Esophagus (tissue), 2 donors: ENCODE data around the gene ZNF862. TPM values are rescaled to one million over a fixed set of nuclear protein-coding genes. Genes with fewer than 3 reads are reported as not detected.

ENCODE experiments used
- H3K27ac ChIP-seq, 2 donors: one replicate each; pipeline ENCODE4 v1.5.1; 2013; ENCODE audit warnings: low read depth in 2 of 2, mild to moderate bottlenecking in 2 of 2, inconsistent platforms in 1 of 2, low read length in 1 of 2, moderate library complexity in 1 of 2
- H3K27me3 ChIP-seq, 2 donors: one replicate each; pipeline ENCODE4 v1.6.1; 2013; ENCODE audit warnings: low read length in 2 of 2, control low read depth in 1 of 2, mild to moderate bottlenecking in 1 of 2; ENCODE audit not compliant: insufficient read depth in 2 of 2, control insufficient read depth in 1 of 2
- H3K36me3 ChIP-seq, 2 donors: one replicate each; pipeline ENCODE4 v1.6.1; 2013; ENCODE audit warnings: low read length in 1 of 2; ENCODE audit not compliant: control insufficient read depth in 2 of 2, insufficient read depth in 2 of 2
- H3K4me1 ChIP-seq, 2 donors: one replicate each; pipeline ENCODE4 v1.6.1; 2013; ENCODE audit warnings: low read length in 1 of 2; ENCODE audit not compliant: control insufficient read depth in 2 of 2, insufficient read depth in 2 of 2
- H3K4me3 ChIP-seq, 2 donors: one replicate each; pipeline ENCODE4 v1.5.1; 2013; ENCODE audit warnings: low read length in 2 of 2, mild to moderate bottlenecking in 2 of 2, low read depth in 1 of 2, moderate library complexity in 1 of 2
- H3K9me3 ChIP-seq, 2 donors: one replicate each; pipeline ENCODE4 v1.6.1; 2013; ENCODE audit warnings: mild to moderate bottlenecking in 2 of 2, low read depth in 1 of 2, low read length in 1 of 2, moderate library complexity in 1 of 2; ENCODE audit not compliant: control insufficient read depth in 2 of 2, insufficient read depth in 1 of 2
- WGBS, 2 donors: extraction: QIAGEN DNeasy Blood & Tissue Kit; methylation state at CpG; one replicate each; pipeline ENCODE4 v1.1.7; 2013; 5-methylcytosine and 5-hydroxymethylcytosine counted together
- polyA plus RNA-seq, 2 donors: library from polyadenylated mRNA; stranded (reverse); fragments of 200-250 nt; gene quantifications; one replicate each; pipeline ENCODE4 v1.2.3, GENCODE V29; 2013
- donor health status: healthy with polysubstance abuse.
- donor health status: Bipolar disorder and iron deficiency.

The ZNF862 gene
- polyA plus RNA-seq, 2 donors = 3.9 to 8.4 TPM

DNA sequence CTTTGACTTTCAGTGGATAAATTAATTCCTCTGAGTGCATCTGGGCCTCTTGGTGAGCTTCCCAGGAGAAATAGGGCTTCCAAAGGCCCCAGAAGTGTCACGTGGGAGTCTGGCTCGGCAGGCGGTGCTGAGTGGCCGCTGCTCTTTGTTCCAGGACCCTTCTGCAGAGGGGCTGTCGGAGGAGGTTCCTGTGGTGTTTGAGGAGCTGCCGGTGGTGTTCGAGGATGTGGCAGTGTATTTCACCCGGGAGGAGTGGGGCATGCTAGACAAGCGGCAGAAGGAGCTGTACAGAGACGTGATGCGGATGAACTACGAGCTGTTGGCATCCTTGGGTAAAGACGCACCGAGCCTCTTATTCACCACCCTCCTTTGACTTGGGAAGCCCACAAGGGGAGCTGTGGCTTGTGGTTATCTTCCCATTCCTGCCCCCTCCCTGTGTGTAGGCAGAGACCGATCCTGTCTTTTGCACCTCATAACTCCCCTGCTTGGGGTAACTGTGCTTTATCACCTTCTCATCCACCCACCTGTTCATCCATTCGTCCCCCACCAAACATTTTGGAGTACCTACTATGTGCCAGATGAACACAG lies 11.9 kb downstream of the ZNF862 start:
- Histone ChIP-seq H3K27ac (no peak overlapping the region), H3K4me1 (no peaks in the 10 kb centered on the region), H3K9me3 (no peaks in the 10 kb centered on the region), H3K4me3 (no peak overlapping the region), H3K27me3 (no peaks in the 10 kb centered on the region), H3K36me3 (peaks cover 0 to 3% of the 10 kb centered on the region in 2 donors)
- WGBS, 2 donors = 86 to 88% methylated on average over 16 of the region's 16 CpGs

DNA sequence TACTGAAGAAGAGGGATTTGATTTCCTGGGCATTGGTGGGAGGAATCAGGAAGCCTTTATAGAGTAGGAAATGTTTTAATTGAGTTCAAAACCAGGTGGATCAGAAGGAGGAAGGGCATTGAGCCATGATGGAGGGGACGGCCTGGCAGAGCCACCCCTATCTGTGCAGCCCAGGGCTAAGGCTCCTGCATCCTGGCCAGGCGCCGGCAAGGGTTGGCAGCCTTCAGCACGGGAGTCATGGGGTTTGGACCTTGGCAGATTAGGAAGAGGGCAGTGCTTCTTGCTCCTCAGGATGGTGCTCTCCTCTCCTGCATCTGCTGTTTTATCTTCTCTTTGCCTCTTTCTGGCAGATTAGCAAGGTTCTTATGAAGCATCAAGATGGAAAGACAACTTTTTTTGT lies 12.5 kb downstream of the ZNF862 start:
- Histone ChIP-seq H3K27me3 (no peaks in the 10 kb centered on the region), H3K36me3 (peaks cover 0 to 3% of the 10 kb centered on the region in 2 donors)
- 70 to 76% methylated on average over 4 of the region's 4 CpGs for WGBS, 2 donors

DNA sequence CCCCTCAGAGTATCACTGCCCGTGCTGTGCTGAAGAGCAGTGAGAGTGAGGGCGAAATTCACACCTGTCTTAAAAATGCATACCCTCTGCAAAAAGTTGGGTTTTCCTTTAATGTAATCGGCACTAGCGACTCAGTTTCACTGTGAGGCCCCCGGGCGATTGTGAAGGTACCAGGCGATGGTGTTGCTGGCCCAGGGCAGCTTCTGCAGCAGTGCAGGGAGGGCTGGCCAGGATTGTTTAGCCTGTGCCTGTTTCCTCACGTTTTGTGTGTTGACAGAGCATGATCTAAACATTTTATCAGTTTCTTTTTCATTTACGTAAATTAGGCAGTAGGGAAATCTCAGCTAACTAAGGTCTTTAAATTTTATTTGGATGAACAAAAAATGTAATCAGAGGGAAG lies 13.3 kb downstream of the ZNF862 start:
- H3K4me1 ChIP-seq = no peaks in the 10 kb centered on the region
- peaks cover 0 to 3% of the 10 kb centered on the region in 2 donors for H3K36me3 ChIP-seq
- H3K27me3 ChIP-seq = no peaks in the 10 kb centered on the region
- no peaks in the 10 kb centered on the region for H3K9me3 ChIP-seq
- 88% methylated on average over 9 of the region's 9 CpGs for WGBS, 2 donors
- no peak overlapping the region for H3K4me3 ChIP-seq
- no peak overlapping the region for H3K27ac ChIP-seq

More for the DNA sequence above, 12.5 kb downstream of the ZNF862 start:
- no peaks in the 10 kb centered on the region for H3K9me3 ChIP-seq
- no peaks in the 10 kb centered on the region for H3K4me1 ChIP-seq
- H3K27ac ChIP-seq = no peak overlapping the region
- H3K4me3 ChIP-seq = no peak overlapping the region

DNA sequence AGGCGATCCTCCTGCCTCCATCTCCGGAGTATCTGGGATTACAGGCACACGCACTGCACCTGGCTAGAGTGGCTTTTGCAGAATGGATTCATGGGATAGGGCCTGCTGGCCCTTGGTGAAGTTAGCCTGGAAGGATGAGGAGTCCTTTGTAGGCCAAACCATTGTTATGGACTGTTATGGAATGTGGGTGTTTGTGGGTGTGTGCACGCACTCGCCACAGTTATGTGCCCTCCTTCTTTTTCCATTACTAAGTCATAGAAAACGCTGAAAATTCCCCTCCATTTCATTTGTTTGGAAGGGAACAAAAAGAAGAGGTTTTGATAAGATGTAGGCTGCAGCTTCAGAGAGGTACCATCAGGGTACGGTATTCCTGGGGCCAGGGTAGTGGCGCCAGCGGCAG lies 15.0 kb downstream of the ZNF862 start:
- H3K9me3 ChIP-seq = no peaks in the 10 kb centered on the region
- WGBS, 2 donors = 93 to 96% methylated on average over 9 of the region's 9 CpGs
- H3K27me3 ChIP-seq = no peaks in the 10 kb centered on the region
- no peak overlapping the region for H3K4me3 ChIP-seq
- peaks cover 0 to 3% of the 10 kb centered on the region in 2 donors for H3K36me3 ChIP-seq
- no peaks in the 10 kb centered on the region for H3K4me1 ChIP-seq
- H3K27ac ChIP-seq = no peak overlapping the region

DNA sequence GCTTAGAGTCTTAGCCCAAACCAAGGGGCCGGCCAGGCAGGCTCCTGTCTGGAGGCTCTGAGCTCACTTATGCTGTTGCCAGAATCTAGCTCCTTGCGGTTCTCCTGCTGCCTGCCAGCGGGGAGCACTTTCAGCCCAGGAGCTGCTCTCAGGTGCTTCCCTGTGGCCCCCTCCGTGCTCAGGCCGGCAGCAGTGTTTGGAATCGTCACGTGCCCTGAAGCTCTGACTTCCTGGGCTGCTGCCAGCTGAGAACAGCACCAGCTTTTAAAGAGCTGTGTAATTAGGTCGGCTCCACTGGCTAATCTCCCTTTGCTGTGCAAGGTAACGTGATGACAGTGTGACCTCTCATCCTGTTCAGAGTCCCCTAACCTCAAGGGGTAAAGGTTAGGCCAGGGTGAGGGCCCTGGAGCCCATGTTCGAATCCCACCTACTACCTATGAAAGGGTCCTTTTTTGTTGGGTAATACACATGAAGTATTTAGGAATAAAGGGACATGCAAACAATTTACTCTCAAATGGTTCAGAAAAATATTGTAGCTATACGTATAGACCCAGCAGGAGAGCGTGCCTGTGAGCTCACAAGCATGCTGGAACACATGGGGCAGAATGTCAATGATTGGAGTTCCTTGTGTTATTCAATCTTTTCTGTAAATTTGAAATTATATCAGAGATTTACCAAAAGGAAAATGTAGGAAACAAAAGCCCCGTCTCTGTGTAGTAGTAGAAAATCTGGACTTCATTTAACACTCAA lies 16.6 kb downstream of the ZNF862 start:
- H3K27ac ChIP-seq = no peak overlapping the region
- 33 to 37% methylated on average over 13 of the region's 13 CpGs for WGBS, 2 donors
- no peaks in the 10 kb centered on the region for H3K9me3 ChIP-seq
- H3K4me1 ChIP-seq = no peaks in the 10 kb centered on the region
- no peaks in the 10 kb centered on the region for H3K27me3 ChIP-seq
- H3K4me3 ChIP-seq = no peak overlapping the region
- peaks cover 0 to 6% of the 10 kb centered on the region in 2 donors for H3K36me3 ChIP-seq

DNA sequence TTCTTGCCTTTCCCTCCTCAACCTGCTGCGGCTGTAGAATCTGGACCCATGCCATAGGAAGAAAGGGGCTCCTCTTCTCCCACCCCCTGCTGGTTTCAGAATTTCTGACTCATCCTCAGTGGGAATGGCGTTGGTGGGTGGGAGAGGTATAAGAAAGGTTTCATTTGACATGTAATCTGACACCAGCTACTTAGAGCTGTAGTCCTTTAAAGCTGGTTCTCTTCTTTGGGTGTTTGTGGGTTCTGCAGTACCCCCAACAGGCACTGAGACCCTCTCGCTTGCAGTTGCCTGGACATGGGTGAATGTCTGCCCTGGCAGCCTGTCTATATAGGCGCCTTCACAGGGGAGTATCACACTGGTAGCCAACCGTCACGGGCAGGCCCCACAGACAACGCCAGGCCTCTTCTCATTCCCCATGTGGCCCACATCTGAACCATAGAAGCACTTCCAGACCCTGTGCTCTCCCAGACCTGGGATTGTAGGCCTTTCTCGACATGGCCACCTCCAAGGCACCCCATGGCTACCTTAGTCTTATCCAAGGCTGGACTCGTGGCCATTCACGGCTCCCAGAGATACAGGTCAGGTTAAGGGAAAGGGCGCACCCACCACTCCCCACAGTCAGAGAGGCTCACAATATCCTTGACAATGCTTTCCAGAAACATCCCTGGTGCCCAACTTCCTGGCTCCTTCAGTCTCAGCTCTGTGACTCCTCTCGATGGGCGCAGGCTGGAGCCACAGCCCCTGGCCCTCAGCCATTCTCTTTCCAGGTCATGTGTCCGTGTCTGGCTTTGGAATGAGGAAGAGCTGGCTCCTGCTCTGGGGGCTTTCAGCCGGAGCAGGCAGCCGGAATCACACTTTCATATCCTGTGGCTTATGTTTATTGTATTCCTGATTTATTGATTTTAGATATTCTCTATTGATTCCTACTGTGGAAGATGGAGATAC lies 17.5 kb downstream of the ZNF862 start:
- Histone ChIP-seq H3K27ac (no peak overlapping the region), H3K36me3 (peaks cover 2 to 10% of the 10 kb centered on the region in 2 donors), H3K27me3 (no peaks in the 10 kb centered on the region), H3K4me3 (no peak overlapping the region), H3K9me3 (no peaks in the 10 kb centered on the region), H3K4me1 (no peaks in the 10 kb centered on the region)
- 78 to 81% methylated on average over 16 of the region's 16 CpGs for WGBS, 2 donors

DNA sequence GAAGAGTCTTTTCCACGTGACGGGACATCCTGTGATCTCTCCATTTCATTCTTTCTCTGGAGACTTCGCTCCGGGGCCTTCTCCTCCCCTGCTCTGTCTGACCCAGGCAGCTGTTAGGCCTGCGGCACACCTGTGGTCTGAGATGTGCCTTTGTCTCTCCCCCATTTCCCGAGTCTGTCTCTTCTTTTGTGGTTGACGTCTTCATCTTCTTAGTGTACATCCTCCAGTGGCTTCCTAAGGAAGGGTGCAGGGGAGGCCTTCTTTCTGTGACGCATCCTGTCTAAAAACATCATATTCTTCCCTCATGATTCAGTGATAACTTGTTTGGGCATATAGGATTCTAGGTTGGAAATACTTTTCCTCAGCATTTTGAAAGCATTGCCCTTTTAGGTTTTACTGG lies 18.4 kb downstream of the ZNF862 start:
- H3K4me1 ChIP-seq = no peaks in the 10 kb centered on the region
- no peaks in the 10 kb centered on the region for H3K9me3 ChIP-seq
- H3K27ac ChIP-seq = no peak overlapping the region
- no peak overlapping the region for H3K4me3 ChIP-seq
- H3K36me3 ChIP-seq = peaks cover 2 to 18% of the 10 kb centered on the region in 2 donors
- no peaks in the 10 kb centered on the region for H3K27me3 ChIP-seq
- WGBS, 2 donors = 85 to 87% methylated on average over 8 of the region's 8 CpGs

DNA sequence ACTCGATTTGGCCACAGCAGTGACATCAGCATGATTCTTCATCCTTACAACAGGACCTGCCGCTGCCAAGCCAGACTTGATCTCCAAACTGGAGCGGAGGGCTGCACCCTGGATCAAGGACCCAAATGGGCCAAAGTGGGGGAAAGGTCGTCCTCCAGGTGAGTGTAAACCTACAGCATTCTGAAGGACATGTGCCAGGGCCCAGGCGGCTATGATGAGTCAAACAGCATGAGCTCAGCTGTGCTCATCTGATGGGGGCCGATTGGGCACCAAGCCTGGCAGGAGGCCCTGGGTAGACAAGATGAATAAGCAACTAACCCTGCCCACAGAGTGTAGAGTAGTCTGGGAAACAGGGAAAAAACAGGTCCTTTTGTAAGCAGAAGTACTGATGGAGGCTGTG lies 21.2 kb downstream of the ZNF862 start:
- H3K9me3 ChIP-seq = no peaks in the 10 kb centered on the region
- no peak overlapping the region for H3K27ac ChIP-seq
- H3K4me1 ChIP-seq = no peaks in the 10 kb centered on the region
- H3K36me3 ChIP-seq = peaks cover 12 to 32% of the 10 kb centered on the region in 2 donors
- 61 to 86% methylated on average over 6 of the region's 6 CpGs for WGBS, 2 donors
- H3K27me3 ChIP-seq = no peaks in the 10 kb centered on the region
- no peak overlapping the region for H3K4me3 ChIP-seq

DNA sequence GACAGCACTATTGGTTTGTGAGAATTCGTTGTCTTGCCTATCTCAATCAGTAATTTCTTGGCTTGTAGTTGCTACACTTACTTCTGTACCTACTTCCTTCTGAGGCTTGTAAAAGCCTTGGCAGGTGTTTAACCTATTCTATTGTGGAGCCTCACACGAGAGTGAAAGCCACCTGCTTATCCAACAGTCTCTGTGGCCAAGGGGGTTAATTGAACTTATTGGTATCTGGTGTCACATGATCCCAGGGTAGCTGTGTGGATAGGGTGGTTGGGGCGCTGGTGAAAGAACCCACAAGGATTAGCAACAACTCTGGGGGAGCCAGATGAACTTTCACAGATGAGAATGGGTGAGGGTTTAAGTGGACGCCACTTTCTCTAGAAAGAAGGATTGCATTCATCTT lies 21.7 kb downstream of the ZNF862 start:
- WGBS, 2 donors = 83 to 94% methylated on average over 4 of the region's 4 CpGs
- no peaks in the 10 kb centered on the region for H3K9me3 ChIP-seq
- H3K27ac ChIP-seq = no peak overlapping the region
- H3K36me3 ChIP-seq = peaks cover 17 to 34% of the 10 kb centered on the region in 2 donors
- no peaks in the 10 kb centered on the region for H3K4me1 ChIP-seq
- H3K4me3 ChIP-seq = no peak overlapping the region
- H3K27me3 ChIP-seq = no peaks in the 10 kb centered on the region
